A549 (cell line): ENCODE measurements around the gene GRIK2. TPM values are rescaled to one million over a fixed set of nuclear protein-coding genes. Genes with fewer than 3 reads are reported as not detected.

ENCODE experiments used
- ATAC-seq, 2 experiments: fragments of 200-7000 bp in 1 of 2; fragments of >200 bp in 1 of 2; cut with Nextera tagmentation in 1 of 2; cut with Tn5 transposase in 1 of 2; 3 replicates each; pipeline versions ENCODE4 v1.8.0 to v1.9.1; 2018 to 2020; ENCODE audit warnings: mild to moderate bottlenecking in 1 of 2, moderate library complexity in 1 of 2
- CTCF ChIA-PET: fragments of 300-600 bp; sonication (Branson Sonifier 250); formaldehyde crosslinking; extraction: SDS; loops from one replicate; lab custom pipeline; 2021; ENCODE audit warnings: antibody characterized with exemption, inconsistent platforms; lab: Yijun Ruan, JAX
- POLR2A ChIA-PET: fragments of 350-600 bp; formaldehyde crosslinking; extraction: SDS; loops from one replicate; lab custom pipeline; 2021; ENCODE audit warnings: antibody characterized with exemption, inconsistent platforms; lab: Yijun Ruan, JAX
- DNase-seq, 2 experiments: peaks; one replicate each; pipeline versions ENCODE4 v3.0.0 to v3.0.0-alpha.2; 2011 to 2016; ENCODE audit warnings: low read depth in 1 of 2, low spot score in 1 of 2
- FAIRE-seq: peaks from 2 replicates; lab custom pipeline; 2011; peaks lifted over from hg19 to GRCh38; lab: Jason Lieb, UNC
- H3K27ac ChIP-seq, 2 experiments: fragments of >200 bp; sonication (Bioruptor Twin); formaldehyde crosslinking; 3 replicates each; pipeline ENCODE4 v1.5.1; 2016 to 2017
- H3K4me1 ChIP-seq: fragments of >200 bp; sonication (Bioruptor Twin); formaldehyde crosslinking; 3 replicates; pipeline ENCODE4 v1.6.1; 2016
- H3K4me2 ChIP-seq: fragments of >200 bp; sonication (Bioruptor Twin); formaldehyde crosslinking; 3 replicates; pipeline ENCODE4 v1.6.1; 2016
- H3K4me3 ChIP-seq: fragments of >200 bp; sonication (Bioruptor Twin); formaldehyde crosslinking; 3 replicates; pipeline ENCODE4 v1.5.1; 2016
- H3K9me3 ChIP-seq: fragments of >200 bp; sonication (Bioruptor Twin); formaldehyde crosslinking; 3 replicates; pipeline ENCODE4 v1.6.1; 2016
- BHLHE40 ChIP-seq: IDR thresholded peaks from 2 replicates; pipeline ENCODE4 v1.6.1; 2012; ENCODE audit warnings: low read depth, low read length, inconsistent platforms
- CBX2 ChIP-seq: fragments of 200-600 bp; sonication (generic); IDR thresholded peaks from 2 replicates; pipeline ENCODE4 v1.6.1; 2016; ENCODE audit warnings: low read depth, mild to moderate bottlenecking, borderline replicate concordance
- CBX8 ChIP-seq: fragments of 200-600 bp; sonication (generic); IDR thresholded peaks from 2 replicates; pipeline ENCODE4 v1.6.1; 2016
- CHD2 ChIP-seq: fragments of 150-350 bp; IDR thresholded peaks from 2 replicates; pipeline ENCODE4 v1.6.1; 2014; ENCODE audit warnings: low read length; ENCODE audit not compliant: partially characterized antibody
- EHMT2 ChIP-seq: fragments of 200-600 bp; sonication (generic); IDR thresholded peaks from 2 replicates; pipeline ENCODE4 v1.6.1; 2016; ENCODE audit warnings: antibody characterized with exemption, low read depth, mild to moderate bottlenecking, moderate library complexity
- EP300 ChIP-seq, 2 experiments: fragments of >200 bp; sonication (Bioruptor Twin); formaldehyde crosslinking; IDR thresholded peaks; 2 replicates in 1 of 2; 3 replicates in 1 of 2; pipeline ENCODE4 v1.6.1; 2016 to 2017
- FOXS1 ChIP-seq: fragments of 250-450 bp; sonication (Bioruptor Pico); IDR thresholded peaks from 2 replicates; pipeline ENCODE4 v1.5.0; 2020; ENCODE audit warnings: mild to moderate bottlenecking, moderate library complexity
- HDAC2 ChIP-seq: fragments of 200-600 bp; sonication (generic); IDR thresholded peaks from 2 replicates; pipeline ENCODE4 v1.6.1; 2016
- HEYL ChIP-seq: fragments of 250-450 bp; sonication (Bioruptor Pico); IDR thresholded peaks from 2 replicates; pipeline ENCODE4 v1.8.0; 2021; ENCODE audit warnings: mild to moderate bottlenecking, moderate library complexity
- JUN ChIP-seq, 2 experiments: fragments of >200 bp; sonication (Bioruptor Twin); formaldehyde crosslinking; IDR thresholded peaks; 2 replicates in 1 of 2; 3 replicates in 1 of 2; pipeline ENCODE4 v1.6.1; 2016 to 2017
- MYC ChIP-seq: IDR thresholded peaks from 2 replicates; pipeline ENCODE4 v1.6.1; 2012; ENCODE audit warnings: mild to moderate bottlenecking, inconsistent platforms, low read length, improper control_type of control experiment, borderline replicate concordance
- NR3C1 ChIP-seq: fragments of >200 bp; sonication (Bioruptor Twin); formaldehyde crosslinking; IDR thresholded peaks from 3 replicates; pipeline ENCODE4 v1.6.1; 2017
- POLR2A ChIP-seq: IDR thresholded peaks from 2 replicates; pipeline ENCODE4 v1.6.1; 2012; ENCODE audit warnings: mild to moderate bottlenecking, low read length
- POLR2AphosphoS2 ChIP-seq: conservative IDR thresholded peaks from 2 replicates; pipeline ENCODE4 v1.6.1; 2012; ENCODE audit warnings: low read length, improper control_type of control experiment, inconsistent platforms
- RAD21 ChIP-seq, 2 experiments: fragments of >200 bp in 1 of 2; sonication (Bioruptor Twin) in 1 of 2; formaldehyde crosslinking in 1 of 2; IDR thresholded peaks in 1 of 2; conservative IDR thresholded peaks in 1 of 2; 2 replicates in 1 of 2; 3 replicates in 1 of 2; pipeline ENCODE4 v1.6.1; 2012 to 2018; ENCODE audit warnings: inconsistent platforms in 1 of 2
- RNF2 ChIP-seq: fragments of 200-600 bp; sonication (generic); IDR thresholded peaks from 2 replicates; pipeline ENCODE4 v1.6.1; 2016; ENCODE audit warnings: low read depth, mild to moderate bottlenecking, antibody characterized with exemption, moderate library complexity, borderline replicate concordance
- SREBF2 ChIP-seq: fragments of 450-650 bp; IDR thresholded peaks from 2 replicates; pipeline ENCODE4 v1.6.1; 2014; ENCODE audit warnings: mild to moderate bottlenecking, moderate library complexity
- TFCP2L1 ChIP-seq: fragments of 250-450 bp; sonication (Bioruptor Pico); IDR thresholded peaks from 2 replicates; pipeline ENCODE4 v1.5.0; 2021; ENCODE audit warnings: mild to moderate bottlenecking
- ZNF302 ChIP-seq: fragments of 250-450 bp; sonication (Bioruptor Pico); IDR thresholded peaks from 2 replicates; pipeline ENCODE4 v1.9.0; 2021; ENCODE audit warnings: inconsistent platforms, mild to moderate bottlenecking, moderate library complexity
- WGBS: methylation state at CpG from one replicate; pipeline ENCODE4 v1.1.6; 2017; ENCODE audit errors: missing lambda C conversion rate; 5-methylcytosine and 5-hydroxymethylcytosine counted together
- polyA plus RNA-seq, 4 experiments: library from polyadenylated mRNA; depleted of rRNA in 3 of 4; stranded (reverse); fragments of >200 nt; fragmentation: RNase III in 1 of 4; extraction: RNeasy Plus Mini Kit Qiagen cat#74134 plus additional on column Dnase treatment in 1 of 4; gene quantifications; 2 replicates in 3 of 4; 3 replicates in 1 of 4; pipeline ENCODE4 v1.2.3, GENCODE V29; 2011 to 2017
- TF ChIP-seq, protein P1 (sequence below): IDR thresholded peaks from 2 replicates; pipeline ENCODE4 v1.6.1; 2012; ENCODE audit warnings: low read depth, borderline replicate concordance
- TF ChIP-seq, protein P2 (sequence below): fragments of 250-450 bp; sonication (Bioruptor Pico); IDR thresholded peaks from 2 replicates; pipeline ENCODE4 v1.5.0; 2021; ENCODE audit warnings: mild to moderate bottlenecking, moderate library complexity, borderline replicate concordance
- TF ChIP-seq, protein P3 (sequence below): fragments of 150-350 bp; IDR thresholded peaks from 2 replicates; pipeline ENCODE4 v1.6.1; 2014; ENCODE audit warnings: low read depth, mild to moderate bottlenecking, low read length
- TF ChIP-seq, protein P4 (sequence below): fragments of >200 bp; sonication (Bioruptor Twin); formaldehyde crosslinking; IDR thresholded peaks from 3 replicates; pipeline ENCODE4 v1.5.1; 2016

GRIK2 gene
- polyA plus RNA-seq, 2 of the 4 experiments (the other 2 are of a cell fraction), result 0.56 to 0.65 TPM

DNA sequence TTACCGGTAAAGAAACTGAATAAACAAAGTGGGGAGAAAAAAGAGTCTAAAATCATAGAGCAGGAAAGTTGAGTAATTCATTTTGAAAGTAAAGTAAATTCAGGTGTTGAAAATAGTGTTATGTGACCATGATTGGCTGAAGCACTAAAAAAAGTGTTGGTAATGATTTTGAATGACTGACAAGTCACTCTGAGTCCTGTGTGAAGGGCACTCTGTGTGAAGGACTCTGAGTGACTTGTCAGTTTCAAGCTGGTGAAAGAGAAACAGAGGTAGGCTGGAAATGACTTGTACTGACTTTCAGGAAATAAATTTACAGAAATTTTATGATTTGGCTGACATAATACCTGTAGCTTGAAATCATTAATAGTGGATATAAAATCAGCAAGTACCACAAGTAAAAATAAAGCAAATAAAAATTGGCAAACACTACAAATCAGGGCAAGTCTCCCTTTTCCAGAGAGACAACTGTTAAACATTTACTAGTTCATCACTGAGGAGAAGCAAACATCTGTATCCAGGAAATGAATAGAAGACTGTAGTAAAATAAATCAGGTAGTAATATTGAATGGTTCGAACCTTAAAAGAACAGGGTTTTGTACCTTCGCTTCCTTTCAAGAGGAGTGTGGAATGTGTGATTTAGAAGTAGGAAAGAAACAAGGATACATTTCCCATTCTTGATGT is 630.6 kb downstream of the GRIK2 start:
- Histone ChIP-seq H3K4me2 (0 out of 3 replicates have a peak overlapping the region, but pooled peaks have one; percentile 13), H3K27ac (no peak overlapping the region), H3K4me3 (no peak overlapping the region), H3K4me1 (no peaks in the 10 kb centered on the region), H3K9me3 (no peaks in the 10 kb centered on the region)
- no peak for ATAC-seq
- WGBS, result 29% methylated on average over 3 of the region's 3 CpGs
- CTCF ChIA-PET, result no interaction called here
- no peak for FAIRE-seq
- POLR2A ChIA-PET, result no interaction called here
- no peak for TF ChIP-seq JUN (IDR thresholded peaks at IDR 0.05)
- TF ChIP-seq BHLHE40, result no peak
- no peak for TF ChIP-seq POLR2A
- TF ChIP-seq, protein P1, sequence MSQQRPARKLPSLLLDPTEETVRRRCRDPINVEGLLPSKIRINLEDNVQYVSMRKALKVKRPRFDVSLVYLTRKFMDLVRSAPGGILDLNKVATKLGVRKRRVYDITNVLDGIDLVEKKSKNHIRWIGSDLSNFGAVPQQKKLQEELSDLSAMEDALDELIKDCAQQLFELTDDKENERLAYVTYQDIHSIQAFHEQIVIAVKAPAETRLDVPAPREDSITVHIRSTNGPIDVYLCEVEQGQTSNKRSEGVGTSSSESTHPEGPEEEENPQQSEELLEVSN, result no peak
- TF ChIP-seq, protein P2, sequence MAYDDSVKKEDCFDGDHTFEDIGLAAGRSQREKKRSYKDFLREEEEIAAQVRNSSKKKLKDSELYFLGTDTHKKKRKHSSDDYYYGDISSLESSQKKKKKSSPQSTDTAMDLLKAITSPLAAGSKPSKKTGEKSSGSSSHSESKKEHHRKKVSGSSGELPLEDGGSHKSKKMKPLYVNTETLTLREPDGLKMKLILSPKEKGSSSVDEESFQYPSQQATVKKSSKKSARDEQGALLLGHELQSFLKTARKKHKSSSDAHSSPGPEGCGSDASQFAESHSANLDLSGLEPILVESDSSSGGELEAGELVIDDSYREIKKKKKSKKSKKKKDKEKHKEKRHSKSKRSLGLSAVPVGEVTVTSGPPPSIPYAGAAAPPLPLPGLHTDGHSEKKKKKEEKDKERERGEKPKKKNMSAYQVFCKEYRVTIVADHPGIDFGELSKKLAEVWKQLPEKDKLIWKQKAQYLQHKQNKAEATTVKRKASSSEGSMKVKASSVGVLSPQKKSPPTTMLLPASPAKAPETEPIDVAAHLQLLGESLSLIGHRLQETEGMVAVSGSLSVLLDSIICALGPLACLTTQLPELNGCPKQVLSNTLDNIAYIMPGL (CRISPR knock-in tag), result no peak
- no peak for TF ChIP-seq POLR2AphosphoS2
- no peak for TF ChIP-seq ZNF302 (CRISPR knock-in tag)
- no peak for TF ChIP-seq HDAC2
- no peak for TF ChIP-seq FOXS1 (CRISPR knock-in tag)
- TF ChIP-seq CBX8, result no peak
- TF ChIP-seq, protein P3, sequence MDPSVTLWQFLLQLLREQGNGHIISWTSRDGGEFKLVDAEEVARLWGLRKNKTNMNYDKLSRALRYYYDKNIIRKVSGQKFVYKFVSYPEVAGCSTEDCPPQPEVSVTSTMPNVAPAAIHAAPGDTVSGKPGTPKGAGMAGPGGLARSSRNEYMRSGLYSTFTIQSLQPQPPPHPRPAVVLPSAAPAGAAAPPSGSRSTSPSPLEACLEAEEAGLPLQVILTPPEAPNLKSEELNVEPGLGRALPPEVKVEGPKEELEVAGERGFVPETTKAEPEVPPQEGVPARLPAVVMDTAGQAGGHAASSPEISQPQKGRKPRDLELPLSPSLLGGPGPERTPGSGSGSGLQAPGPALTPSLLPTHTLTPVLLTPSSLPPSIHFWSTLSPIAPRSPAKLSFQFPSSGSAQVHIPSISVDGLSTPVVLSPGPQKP, result no peak
- no peak for TF ChIP-seq EP300 (IDR thresholded peaks at IDR 0.05)
- no peak for TF ChIP-seq NR3C1
- TF ChIP-seq, protein P4, sequence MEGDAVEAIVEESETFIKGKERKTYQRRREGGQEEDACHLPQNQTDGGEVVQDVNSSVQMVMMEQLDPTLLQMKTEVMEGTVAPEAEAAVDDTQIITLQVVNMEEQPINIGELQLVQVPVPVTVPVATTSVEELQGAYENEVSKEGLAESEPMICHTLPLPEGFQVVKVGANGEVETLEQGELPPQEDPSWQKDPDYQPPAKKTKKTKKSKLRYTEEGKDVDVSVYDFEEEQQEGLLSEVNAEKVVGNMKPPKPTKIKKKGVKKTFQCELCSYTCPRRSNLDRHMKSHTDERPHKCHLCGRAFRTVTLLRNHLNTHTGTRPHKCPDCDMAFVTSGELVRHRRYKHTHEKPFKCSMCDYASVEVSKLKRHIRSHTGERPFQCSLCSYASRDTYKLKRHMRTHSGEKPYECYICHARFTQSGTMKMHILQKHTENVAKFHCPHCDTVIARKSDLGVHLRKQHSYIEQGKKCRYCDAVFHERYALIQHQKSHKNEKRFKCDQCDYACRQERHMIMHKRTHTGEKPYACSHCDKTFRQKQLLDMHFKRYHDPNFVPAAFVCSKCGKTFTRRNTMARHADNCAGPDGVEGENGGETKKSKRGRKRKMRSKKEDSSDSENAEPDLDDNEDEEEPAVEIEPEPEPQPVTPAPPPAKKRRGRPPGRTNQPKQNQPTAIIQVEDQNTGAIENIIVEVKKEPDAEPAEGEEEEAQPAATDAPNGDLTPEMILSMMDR, result no peak
- TF ChIP-seq EHMT2, result no peak
- DNase-seq, result peak in 1 of 2 experiments; percentile 3

DNA sequence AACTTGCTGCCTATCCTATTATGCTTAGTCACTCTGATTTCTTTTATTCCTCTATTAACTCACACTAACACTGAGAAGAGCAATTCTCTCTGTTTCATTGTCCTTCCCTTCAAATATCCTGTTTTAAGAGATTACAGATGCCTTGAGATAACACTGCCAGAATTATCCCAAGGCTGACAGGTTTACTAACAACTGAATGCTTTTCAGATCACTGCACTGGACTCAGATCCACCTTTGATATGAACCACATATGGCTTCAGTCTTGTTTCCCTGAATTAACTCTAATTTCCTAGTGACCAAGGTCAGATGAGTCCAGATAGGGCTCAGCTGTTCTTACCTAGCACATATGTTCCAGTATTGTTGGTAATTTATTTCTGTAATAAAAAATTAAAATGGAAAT is 633.1 kb downstream of the GRIK2 start:
- ATAC-seq (no peak), FAIRE-seq (no peak), DNase-seq (peak in 1 of 2 experiments; percentile 0)
- H3K9me3 ChIP-seq, result no peaks in the 10 kb centered on the region
- ChIA-PET CTCF (no interaction called here), POLR2A (no interaction called here)
- H3K4me1 ChIP-seq, result no peaks in the 10 kb centered on the region
- no peak overlapping the region for H3K27ac ChIP-seq
- no peak overlapping the region for H3K4me3 ChIP-seq
- no peak for TF ChIP-seq FOXS1 (CRISPR knock-in tag)
- TF ChIP-seq, protein P1, result no peak
- TF ChIP-seq CHD2, result no peak
- TF ChIP-seq CBX2, result no peak
- no peak for TF ChIP-seq MYC
- no peak for TF ChIP-seq HEYL (CRISPR knock-in tag)
- no peak for TF ChIP-seq RAD21 (conservative IDR thresholded peaks at IDR 0.05 in 1 of 2, IDR thresholded peaks at IDR 0.05 in 1 of 2)
- no peak for TF ChIP-seq POLR2AphosphoS2
- TF ChIP-seq TFCP2L1 (CRISPR knock-in tag), result no peak
- no peak for TF ChIP-seq SREBF2
- TF ChIP-seq RNF2, result no peak
- H3K4me2 ChIP-seq, result no peak overlapping the region
